Measurements from ENCODE around the gene PTBP1.

GRCh38 chr19:754530-754929 is 42.7 kb upstream of the PTBP1 start:
- TF ChIP-seq MAX (IDR thresholded peaks at IDR 0.05) (no peak), CTCF (IDR thresholded peaks at IDR 0.05; ENCODE audit: low read depth, low read length, missing input control) (no peak), RAD21 (IDR thresholded peaks at IDR 0.05) (no peak), REST (IDR thresholded peaks at IDR 0.05) (no peak), TAF1 (conservative IDR thresholded peaks at IDR 0.05) (no peak), SP1 (IDR thresholded peaks at IDR 0.05) (no peak), NR2F2 (IDR thresholded peaks at IDR 0.05) (no peak)

Data from liver (tissue), 3 donors.